ENCODE results near the gene NEU3.
"Not testable (repeated sequence)": the region's sequence is repeated elsewhere in the genome, so short reads cannot be mapped to it uniquely, and the experiment has no call there.

The NEU3 gene

GRCh38 chr11:75031224-75031753 lies 42.6 kb downstream of the NEU3 start:
- DNase-seq, result no peak

- peak; percentile 1 for DNase-seq
Measured at GRCh38 chr11:75031771-75032549, 43.2 kb downstream of the NEU3 start.

GRCh38 chr11:75032550-75032935 lies 43.8 kb downstream of the NEU3 start:
- DNase-seq, result no peak

- no peak for DNase-seq
Measured at GRCh38 chr11:75033916-75034315, 45.2 kb downstream of the NEU3 start.

GRCh38 chr11:75035256-75035655 lies 46.5 kb downstream of the NEU3 start:
- no peak for DNase-seq

- DNase-seq, result peak; percentile 2
Measured at GRCh38 chr11:75035911-75036565, 47.3 kb downstream of the NEU3 start.

GRCh38 chr11:75040167-75040770 lies 51.5 kb downstream of the NEU3 start:
- no peak for DNase-seq

- DNase-seq, result no peak
Measured at GRCh38 chr11:75041263-75041662, 52.5 kb downstream of the NEU3 start.

- DNase-seq, result not testable (repeated sequence)
Measured at GRCh38 chr11:75041821-75042220, 53.1 kb downstream of the NEU3 start.

- DNase-seq, result not testable (repeated sequence)
Measured at GRCh38 chr11:75044381-75045170, 55.8 kb downstream of the NEU3 start.

- not testable (repeated sequence) for DNase-seq
Measured at GRCh38 chr11:75046668-75047067, 57.9 kb downstream of the NEU3 start.

GRCh38 chr11:75047191-75047590 lies 58.5 kb downstream of the NEU3 start:
- no peak for DNase-seq

GRCh38 chr11:75049501-75050266 lies 61.0 kb downstream of the NEU3 start:
- DNase-seq, result not testable (repeated sequence)

GRCh38 chr11:75050516-75050915 lies 61.8 kb downstream of the NEU3 start:
- DNase-seq, result no peak

- DNase-seq, result no peak
Measured at GRCh38 chr11:75051043-75051442, 62.3 kb downstream of the NEU3 start.

GRCh38 chr11:75052457-75052856 lies 63.7 kb downstream of the NEU3 start:
- no peak for DNase-seq

- DNase-seq, result no peak
Measured at GRCh38 chr11:75055511-75055910, 66.8 kb downstream of the NEU3 start.

- DNase-seq, result no peak
Measured at GRCh38 chr11:75056814-75057213, 68.1 kb downstream of the NEU3 start.

- no peak for DNase-seq
Measured at GRCh38 chr11:75059299-75059698, 70.6 kb downstream of the NEU3 start.

- DNase-seq, result no peak
Measured at GRCh38 chr11:75063741-75064314, 75.1 kb downstream of the NEU3 start.

- no peak for DNase-seq
Measured at GRCh38 chr11:75066061-75066460, 77.3 kb downstream of the NEU3 start.
